ENCODE data around the gene MAGIX.

Gene MAGIX

DNA sequence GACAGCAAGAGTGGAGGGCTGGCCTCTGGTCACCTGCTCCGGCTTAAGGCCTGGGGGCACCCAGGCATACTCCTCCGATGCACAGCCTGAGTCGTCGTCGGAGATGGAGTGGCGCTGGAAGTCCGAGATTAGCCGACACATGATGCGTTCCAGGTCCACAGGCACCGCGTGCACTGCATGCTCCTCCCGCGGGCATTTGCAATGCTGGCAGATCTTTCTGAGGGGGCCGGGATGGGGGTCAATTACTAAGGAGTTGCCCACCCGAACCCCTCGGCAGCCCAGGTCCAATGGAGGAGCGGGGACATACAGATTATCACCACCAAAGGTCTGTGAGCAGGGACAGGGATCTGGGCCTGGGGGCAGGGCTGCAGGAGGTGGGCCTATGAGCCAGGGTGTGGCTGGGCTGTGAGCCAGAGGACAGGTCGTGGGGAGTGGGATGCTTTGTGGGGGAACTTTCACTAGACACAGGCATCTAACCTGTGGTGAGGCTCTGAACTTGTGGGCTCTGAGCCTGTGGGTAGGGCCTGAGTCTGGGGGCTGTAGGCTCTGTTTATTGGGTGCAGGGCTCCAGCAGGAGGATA lies 21.2 kb downstream of the MAGIX start:
- DNase-seq (ENCODE audit: low spot score) = no peak

DNA sequence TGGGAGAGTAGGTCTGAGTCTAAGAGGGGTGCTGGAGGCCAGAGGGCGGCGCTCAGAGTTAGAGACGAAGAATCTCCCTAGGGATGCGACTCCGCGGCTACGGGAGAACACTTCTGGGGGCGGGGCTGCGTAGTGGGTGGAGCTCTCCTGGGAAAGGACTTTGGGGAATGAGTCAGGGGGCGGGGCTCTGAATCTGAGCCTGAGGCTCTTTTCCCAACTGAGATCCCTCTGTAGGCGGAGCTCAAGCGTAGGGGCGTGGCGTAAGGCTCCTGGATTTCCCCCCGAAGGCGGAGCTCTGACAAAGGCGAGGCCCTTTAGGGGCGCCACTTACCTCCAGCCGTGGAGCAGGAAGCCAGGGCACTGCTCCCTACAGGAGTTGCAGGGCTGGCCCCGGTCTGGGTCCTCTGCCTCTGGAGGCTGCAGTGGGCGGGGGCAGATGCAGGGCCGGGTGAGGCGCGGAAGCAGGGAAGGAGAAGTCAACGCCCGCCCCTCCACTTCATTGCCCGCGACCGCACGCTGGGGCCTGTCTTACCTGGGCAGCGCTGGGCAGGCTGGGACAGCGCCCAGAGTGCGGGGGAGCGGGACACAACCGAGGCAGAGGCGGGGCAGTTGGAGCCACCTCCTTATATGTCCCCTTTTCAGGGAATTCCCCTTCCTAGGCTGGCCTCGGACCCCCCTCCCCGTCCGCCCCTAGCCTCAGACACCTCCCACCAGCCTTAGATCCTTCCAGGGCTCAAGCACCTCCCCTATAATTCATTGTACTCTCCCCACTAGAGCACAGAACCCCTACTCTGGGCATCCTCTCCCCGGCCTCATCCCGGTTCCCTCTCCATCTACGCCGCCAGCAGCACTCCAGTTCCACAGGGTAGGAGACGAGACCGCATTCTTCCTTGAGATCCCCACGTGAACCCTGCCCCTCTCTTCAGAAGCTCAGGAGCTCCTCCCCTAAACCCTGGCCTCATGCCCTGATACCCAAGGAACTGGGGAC lies 22.0 kb downstream of the MAGIX start:
- no peak for DNase-seq (ENCODE audit: low spot score)

- DNase-seq (ENCODE audit: low spot score) = no peak
Measured at GRCh38 chrX:49186125-49187027, 23.8 kb downstream of the MAGIX start, which contains the start of gene PRICKLE3. TSS of gene PRICKLE3 (minus strand) at chrX:49186373. CDS start at chrX:49186297, 76 bp downstream.

DNA sequence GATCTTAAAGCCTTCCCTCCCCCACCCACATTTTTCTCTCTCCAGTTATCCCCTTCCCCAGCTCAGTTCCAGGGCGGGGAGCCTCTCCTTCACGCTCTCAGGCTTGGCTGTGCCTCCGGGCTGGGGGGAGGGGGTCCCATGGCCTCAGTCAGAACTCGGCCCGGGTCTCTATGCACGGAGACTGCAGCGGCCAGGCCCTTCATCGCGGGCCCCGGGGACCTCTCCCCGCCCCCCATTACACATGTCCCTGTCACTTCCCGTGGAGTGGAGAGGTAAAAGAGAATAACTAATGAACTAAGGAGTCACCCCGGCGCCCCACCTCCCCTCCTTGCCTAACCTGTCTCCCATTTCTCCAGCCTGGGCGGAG lies 24.5 kb downstream of the MAGIX start:
- DNase-seq (ENCODE audit: low spot score) = no peak

DNA sequence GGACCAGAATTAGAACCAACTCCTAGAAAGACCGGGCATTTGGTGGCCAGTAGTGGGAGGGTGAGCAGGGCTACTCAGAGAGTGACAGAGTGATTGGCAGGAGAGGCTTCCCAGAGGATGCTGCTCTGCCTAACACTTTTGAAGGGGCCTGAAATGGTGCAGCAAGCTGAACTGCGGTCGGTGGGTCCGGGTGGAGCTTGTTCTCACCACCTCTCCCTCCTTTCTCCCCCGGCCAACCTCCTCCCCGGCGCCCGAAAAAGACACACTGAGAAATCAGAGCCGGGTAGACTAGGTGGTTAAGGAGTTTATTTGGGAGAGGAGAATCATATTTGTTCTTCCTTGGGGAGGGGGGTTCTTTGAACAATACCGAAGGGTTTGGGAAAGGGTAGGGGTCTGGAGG lies 25.0 kb downstream of the MAGIX start:
- no peak for DNase-seq (ENCODE audit: low spot score)

DNA sequence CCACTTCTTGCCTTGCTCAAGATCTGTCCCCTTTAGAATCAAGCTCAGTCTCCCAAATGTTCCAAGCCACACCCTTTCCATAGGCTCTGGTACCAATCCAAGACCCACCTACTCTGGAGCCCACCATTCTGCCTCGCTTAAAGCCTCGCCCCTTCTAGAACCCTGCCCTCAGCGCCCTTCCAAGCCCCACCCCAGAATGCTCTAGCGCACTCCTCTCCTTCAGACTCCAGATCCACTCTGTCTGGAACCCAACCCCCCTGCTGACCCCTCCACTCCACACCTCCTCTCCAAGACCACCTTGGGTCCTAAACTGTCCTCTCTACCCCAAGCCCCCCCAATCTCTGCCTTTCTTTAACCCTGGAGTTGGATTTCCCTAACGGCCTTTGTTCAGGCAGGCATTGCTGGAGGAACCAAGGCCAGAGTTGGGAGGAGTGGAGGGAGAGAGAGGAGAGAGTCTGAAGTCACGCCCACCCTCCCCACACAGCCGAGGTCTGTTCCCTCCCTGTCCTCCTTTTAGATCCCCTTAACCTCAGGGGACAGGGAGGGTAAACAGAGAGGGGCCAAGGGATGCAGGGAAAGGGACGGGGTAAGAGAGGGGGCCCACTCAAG lies 26.0 kb downstream of the MAGIX start:
- DNase-seq (ENCODE audit: low spot score) = no peak

DNA sequence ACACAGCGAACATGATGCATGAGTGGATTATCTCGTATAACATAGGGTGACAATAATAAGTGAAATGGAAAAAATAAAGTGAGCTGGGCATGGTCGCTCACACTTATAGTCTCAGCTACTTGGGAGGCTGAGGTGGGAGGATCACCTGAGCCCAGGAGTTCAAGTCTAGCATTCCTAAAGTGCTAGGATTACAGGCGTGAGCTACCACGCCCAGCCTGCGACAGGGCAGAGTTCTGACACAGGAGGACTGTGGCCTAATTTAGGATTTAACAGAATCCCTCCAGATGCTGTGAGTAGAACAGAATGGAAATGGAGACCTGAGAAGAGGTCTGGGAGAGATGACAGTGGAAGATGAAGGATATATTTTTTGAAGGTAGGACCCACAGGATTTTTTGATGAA lies 27.0 kb downstream of the MAGIX start:
- DNase-seq (ENCODE audit: low spot score) = no peak

- DNase-seq (ENCODE audit: low spot score) = peak; percentile 99
Measured at GRCh38 chrX:49190821-49191573, 28.4 kb downstream of the MAGIX start.

DNA sequence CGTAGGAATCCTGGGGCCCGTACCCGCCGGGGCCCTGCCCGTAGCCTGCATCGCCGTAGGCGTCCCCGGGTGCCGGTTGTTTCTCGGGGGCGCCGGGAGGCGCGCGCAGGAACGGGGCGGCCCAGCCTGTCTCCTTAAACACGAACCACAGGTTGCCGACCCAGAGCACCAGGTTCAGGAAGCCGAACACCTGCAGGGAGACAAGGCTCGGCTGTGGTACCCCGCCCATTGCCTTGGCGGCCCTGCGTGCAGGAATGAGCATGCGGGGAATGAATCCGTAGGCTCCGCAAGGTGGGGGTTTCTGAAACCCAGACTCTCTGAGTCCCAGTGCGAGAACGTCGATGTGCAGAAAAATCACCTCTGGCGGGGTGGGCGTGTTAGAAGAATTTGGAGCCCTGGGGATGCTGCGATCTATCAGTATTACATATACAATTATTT lies 29.0 kb downstream of the MAGIX start:
- DNase-seq (ENCODE audit: low spot score) = no peak

GRCh38 chrX:49192722-49193328 lies 30.3 kb downstream of the MAGIX start:
- DNase-seq (ENCODE audit: low spot score) = no peak

DNA sequence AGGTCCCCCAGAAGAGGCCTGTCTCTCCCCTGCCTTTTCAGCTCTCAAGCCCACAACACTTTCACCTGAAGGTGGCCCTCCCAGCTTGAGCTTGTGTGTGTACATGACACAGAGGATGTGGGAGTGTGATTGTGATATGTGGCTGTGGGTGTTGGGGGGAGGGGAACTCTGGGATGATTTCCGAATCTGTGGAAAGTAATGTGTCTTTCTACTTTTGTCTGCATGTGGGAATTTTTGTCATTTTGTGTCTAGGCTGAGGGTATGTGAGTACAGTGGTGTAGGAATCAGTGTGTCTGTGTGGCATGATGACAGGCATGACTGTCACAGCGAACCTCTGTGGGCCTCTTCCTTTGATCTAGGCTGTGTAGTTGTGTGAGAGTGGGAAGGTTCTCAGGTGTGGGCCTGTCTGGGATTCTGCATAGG lies 31.0 kb downstream of the MAGIX start:
- DNase-seq (ENCODE audit: low spot score) = no peak

DNA sequence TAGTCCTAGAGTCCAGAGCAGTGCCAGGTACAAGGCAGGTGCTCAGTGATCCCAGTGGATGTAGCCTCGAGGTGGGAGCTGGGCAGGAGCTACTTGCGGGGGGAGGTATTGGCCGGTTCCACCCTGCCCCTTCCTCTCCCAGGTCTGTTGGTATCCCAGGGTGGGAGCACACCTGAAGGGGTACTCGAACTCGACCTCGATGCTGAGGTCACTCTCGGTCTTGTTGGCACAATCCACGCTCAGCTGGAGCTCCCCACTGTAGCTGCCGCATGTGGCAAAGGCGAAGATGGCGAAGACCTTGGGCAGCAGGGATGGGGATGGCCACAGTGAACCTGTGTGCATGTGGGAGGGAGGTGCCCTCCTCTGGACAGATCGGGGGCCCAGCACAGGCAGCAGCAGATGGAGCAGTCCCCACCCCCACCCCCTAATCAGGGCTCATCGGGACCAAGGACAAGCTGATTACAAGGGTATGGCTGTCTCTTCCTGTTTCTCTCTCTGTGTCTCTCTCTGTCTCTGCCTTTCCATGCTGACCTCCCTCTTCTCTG lies 35.1 kb downstream of the MAGIX start:
- no peak for DNase-seq (ENCODE audit: low spot score)

DNA sequence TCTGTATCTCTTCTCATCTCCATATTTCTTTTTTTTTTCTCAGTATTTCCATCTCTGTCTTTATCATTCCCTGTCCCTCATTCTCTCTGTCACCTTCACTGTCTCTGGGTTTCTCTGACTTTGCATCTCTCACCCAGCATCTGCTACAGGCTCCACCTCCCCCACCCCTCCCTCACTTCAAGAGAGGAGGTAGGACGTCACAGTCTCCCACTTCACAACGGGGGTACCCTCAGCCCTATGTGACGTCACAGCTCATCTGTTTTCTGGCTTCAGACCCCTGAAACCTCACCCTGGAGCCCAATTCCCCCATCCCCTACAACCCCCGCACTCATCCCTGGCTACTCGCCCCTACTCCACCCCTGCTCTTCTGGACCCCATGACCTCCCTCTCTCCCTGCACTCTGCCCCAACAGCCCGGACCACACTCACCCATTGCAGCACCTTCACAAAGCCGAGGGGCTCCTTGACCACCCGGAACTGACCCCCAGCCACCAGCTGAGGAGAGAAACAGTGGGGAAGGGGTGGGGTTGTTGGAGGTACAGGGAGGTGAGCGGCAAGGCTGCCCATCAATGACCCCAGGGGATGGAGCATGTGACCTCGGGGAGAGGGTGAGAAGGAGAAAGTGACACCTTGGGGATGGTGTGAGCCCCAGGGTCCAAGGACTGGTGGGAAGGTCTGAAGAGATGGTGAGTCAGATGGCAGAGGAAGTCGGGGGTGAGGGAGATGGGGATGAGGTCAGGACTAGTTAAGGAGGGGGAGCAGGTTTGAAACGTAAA lies 36.2 kb downstream of the MAGIX start:
- DNase-seq (ENCODE audit: low spot score) = no peak

DNA sequence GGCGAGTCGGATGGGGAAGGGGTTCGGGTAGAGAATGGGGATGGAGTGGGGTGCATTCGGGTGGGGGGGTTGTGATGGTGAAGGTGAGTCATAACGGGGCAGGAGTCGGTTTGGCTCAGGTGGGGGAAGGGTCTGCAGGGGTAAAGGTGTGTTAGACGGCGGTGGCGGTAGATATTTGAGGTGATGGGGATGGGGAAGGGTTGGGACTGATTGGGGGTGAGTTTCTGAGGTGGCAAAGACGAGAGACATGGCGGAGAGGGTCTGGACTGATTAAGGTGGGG lies 36.7 kb downstream of the MAGIX start:
- no peak for DNase-seq (ENCODE audit: low spot score)

- peak; percentile 80 for DNase-seq (ENCODE audit: low spot score)
Measured at GRCh38 chrX:49199906-49200771, 37.6 kb downstream of the MAGIX start, which contains the start of gene SYP. TSS of gene SYP (minus strand) at chrX:49200193. CDS start at chrX:49200186, 7 bp downstream.

DNA sequence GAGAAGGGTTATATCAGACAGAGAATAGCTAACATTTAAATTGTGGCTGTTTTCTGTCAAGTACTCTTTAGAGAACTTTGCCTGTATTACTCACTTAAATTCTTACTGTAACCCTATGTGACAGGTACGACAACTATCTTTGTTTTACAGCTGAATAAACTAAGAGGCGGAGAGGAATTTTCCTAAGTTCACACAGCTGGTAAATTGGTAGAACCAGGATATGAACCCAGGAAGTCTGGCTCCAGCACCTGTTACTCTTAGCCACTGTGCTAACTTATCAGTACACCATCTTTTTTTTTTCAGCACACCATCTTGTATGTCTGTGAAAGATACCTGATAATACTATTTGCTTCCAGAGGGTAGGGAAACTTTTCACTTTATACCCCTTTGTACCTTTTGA lies 39.5 kb downstream of the MAGIX start:
- DNase-seq (ENCODE audit: low spot score) = no peak

DNA sequence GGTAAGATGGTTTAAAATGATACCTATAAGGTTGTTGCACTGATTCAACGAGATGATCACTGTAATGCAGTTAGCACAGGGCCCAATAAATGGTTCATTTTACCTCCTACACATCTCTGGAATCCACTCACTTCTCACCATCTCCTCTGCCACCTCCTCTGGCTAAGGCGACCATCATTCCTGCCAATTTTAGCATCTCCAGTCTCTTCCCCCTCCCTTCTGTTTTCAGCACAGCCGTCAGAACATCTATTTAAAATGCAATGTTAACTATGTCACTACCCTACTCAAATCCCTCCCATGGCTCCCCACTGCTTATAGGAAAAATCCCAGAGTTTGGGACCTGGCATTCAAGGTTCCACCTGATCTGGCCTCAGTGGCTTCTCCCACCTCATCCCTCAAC lies 41.0 kb downstream of the MAGIX start:
- DNase-seq (ENCODE audit: low spot score) = no peak

- no peak for DNase-seq (ENCODE audit: low spot score)
Measured at GRCh38 chrX:49204017-49204416, 41.5 kb downstream of the MAGIX start.

- no peak for DNase-seq (ENCODE audit: low spot score)
Measured at GRCh38 chrX:49204709-49205108, 42.2 kb downstream of the MAGIX start.

Data from globus pallidus (tissue), 1 donor.